Amniotic stem cell (primary cell): ENCODE measurements around the gene CDKN1B.

Experiments used
- DNase-seq: peaks from one replicate; lab custom pipeline; 2025; lab: John Stamatoyannopoulos, UW

Gene CDKN1B

DNA sequence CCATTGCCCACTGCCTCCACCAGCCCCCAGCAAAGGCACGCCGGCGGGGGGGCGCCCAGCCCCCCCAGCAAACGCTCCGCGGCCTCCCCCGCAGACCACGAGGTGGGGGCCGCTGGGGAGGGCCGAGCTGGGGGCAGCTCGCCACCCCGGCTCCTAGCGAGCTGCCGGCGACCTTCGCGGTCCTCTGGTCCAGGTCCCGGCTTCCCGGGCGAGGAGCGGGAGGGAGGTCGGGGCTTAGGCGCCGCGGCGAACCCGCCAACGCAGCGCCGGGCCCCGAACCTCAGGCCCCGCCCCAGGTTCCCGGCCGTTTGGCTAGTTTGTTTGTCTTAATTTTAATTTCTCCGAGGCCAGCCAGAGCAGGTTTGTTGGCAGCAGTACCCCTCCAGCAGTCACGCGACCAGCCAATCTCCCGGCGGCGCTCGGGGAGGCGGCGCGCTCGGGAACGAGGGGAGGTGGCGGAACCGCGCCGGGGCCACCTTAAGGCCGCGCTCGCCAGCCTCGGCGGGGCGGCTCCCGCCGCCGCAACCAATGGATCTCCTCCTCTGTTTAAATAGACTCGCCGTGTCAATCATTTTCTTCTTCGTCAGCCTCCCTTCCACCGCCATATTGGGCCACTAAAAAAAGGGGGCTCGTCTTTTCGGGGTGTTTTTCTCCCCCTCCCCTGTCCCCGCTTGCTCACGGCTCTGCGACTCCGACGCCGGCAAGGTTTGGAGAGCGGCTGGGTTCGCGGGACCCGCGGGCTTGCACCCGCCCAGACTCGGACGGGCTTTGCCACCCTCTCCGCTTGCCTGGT, at the start of gene CDKN1B:
CDKN1B (plus strand) TSS at position 576 of the 793 bp plus-strand sequence. CDS start 472 bp downstream, outside the sequence.
- peak; percentile 76 for DNase-seq

DNA sequence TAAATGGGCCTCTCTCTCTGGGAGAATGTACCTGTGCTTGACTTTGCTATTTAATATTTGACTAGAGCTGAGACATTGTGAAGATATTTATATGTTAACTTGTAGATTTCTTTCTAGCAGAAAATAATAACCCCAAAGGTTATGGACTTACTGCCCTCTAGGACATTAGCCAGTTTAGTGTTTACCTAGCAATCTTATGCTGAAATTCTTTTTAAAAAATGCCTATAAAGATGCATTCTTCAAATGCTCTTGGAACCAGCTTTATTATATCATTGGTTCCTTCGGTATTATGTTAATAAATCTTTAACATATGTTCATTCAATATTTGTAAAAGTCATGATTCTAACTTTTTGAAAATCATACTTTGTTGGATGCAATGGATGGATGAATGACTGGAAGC, 49.2 kb upstream of the CDKN1B start:
- no peak for DNase-seq

DNA sequence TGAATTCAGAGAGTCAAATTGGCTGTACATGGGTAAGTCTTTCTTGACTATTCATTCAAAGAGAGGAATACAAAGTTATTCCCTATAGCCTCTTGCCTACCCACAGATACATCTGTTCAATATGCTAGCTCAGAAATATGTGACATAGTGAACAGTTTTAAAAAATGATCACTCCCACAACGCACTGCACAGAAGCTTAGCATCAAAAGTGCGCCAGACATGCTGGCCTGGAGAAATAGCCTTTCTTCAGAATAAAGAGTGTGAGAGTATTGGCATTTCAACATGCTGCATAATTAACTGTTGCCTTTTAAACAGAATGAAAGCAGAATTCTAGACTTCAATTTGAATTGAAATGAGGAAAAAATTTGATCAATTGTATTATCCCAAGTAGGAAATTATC, 48.1 kb upstream of the CDKN1B start:
- no peak for DNase-seq

DNA sequence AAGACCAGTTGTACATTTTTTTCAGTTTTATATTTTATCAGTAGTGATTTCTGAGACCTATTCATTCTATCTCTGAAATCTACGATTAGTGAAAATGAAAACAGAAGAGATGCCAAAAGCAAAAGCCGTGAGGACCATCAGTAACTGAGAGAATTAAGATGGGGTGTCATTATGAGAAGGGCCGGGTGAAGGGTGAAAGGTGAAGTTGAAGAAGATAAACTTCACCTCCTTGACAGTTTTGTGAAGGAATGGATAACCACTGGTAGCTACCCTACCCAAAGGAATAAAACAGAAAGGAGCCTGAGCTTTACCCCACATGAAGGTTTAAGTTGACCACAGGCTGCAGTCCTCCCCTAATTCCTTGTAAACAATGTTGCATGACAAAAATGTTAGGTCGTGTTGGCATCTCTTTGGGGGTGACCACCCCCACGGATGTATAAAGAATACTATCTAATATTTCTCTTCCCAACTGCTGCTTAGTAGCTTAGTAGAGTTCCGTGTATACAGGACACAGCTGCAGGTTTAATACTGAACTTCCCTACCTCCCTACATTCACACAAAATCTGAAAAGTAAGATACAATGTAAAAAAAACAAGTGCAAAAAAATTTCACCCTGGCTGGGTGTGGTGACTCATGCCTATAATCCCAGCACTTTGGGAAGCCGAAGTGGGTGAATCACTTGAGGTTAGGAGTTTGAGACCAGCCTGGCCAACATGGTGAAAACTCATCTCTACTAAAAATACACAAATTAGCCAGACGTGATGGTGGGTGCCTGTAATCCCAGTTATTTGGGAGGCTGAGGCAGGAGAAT, 45.1 kb upstream of the CDKN1B start:
- no peak for DNase-seq

DNA sequence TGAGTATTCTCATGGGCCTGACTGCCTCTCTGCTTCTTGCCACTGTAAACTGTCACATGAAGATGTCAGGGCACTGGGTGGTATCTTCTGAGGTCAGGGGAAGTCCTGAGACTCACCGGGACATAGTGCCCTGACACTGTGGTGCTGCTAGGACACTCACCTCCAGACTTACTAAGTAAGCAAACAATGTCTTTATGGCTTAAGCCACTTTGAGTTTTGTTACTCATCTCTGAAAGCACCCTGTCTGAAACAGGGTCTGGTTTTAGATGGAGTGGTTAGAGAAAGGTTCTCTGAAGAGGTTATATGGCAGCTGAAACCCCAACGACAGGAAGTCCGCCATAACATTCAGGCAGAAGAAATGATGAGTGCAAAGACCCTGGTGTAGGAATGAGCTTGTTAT, 43.9 kb upstream of the CDKN1B start:
- DNase-seq = no peak

DNA sequence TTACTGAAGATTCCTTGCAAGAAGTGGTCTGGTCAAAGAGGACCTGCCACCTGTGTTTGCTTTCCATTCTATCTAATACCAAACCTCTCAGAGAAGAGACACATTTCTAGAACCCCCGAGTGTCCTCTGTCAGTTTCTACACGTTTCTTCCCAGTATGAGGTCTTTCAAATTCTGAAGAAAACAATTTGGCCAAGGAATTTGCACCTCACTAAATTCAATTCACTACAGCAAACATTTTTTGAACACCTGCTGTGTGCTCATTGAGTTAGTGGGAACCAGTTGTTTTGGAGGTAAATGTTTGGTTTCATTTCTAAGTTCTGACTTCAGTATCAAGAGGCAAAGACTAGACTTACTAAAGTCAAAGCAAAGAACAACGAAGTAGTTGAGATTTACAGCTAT, 40.6 kb upstream of the CDKN1B start:
- DNase-seq = no peak

DNA sequence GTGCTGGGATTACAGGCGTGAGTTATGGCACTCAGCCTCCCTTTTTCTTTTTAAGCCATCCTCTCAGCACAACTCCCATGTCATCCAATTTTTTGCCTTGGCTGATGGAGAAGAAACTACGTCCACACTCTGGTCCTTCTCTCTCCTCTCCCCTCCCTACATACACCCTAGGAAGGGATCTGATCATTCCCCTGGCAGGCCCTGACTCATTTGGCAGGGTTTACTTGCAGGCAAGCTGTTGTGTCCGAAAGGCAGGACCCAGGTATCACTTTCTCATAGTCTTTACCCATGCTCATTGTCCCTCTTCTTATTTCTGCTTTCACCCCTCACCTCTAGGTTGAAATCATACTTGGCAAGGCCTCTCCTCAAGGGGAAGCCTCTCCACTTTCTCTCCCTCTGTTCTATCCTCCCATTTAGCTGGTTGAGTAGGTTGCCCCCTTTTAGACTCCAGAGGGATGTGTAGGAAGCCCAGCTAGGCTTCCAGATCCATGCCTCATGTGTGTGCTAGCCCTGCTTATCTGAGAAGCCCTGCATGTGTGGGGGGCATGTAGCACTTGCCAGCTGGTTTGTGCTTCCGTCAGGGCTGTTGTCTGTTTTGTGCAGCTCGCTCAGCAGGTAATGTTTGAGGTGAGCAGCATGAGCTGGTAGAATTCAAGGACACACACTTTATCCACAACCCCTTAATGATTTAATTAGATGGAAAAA, 36.0 kb upstream of the CDKN1B start:
- DNase-seq = no peak

DNA sequence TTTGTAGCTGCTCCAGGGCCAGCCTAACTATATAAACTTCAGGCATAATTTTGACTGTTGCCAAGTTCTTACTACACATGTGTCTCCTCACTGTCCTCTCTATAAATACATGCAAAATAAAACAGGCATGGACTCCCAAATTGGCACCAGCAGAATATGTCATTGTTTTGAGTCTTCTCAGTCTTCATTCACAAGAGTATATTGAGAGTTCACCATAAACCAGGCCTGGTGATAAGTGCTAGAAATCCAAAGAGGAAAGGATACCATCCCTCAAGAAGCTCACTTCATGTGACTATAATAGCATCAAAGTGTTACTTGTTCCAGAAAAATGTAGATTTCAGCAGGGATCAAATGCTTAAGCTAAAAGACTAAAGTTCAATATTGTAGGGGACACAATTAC, 34.9 kb upstream of the CDKN1B start:
- no peak for DNase-seq

DNA sequence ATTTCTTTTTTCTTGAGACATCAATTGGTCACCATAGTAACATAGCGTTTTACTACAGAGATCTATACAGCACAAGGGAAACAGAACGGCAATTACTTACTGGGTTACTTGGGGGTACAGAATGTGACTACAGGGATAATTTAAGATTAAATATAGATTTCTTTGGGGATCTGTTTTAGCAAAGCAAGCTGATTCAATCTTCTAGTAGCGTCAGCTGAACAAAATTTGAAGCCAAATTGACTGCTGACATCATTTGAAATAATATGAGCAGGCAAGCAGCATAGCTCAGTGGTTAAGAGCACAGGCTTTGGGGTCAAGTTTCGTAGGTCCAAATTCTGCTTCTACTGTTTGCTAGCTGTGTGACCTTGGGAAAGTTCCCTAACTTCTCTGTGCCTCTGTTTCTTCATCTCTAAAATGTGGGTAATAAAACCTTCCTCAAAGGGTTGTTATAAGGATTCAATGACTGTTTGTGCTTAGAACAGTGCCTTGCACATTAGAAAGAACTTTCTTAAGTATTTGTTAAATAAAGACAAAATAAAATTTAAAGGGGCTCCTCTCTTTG, 34.0 kb upstream of the CDKN1B start:
- DNase-seq = no peak

DNA sequence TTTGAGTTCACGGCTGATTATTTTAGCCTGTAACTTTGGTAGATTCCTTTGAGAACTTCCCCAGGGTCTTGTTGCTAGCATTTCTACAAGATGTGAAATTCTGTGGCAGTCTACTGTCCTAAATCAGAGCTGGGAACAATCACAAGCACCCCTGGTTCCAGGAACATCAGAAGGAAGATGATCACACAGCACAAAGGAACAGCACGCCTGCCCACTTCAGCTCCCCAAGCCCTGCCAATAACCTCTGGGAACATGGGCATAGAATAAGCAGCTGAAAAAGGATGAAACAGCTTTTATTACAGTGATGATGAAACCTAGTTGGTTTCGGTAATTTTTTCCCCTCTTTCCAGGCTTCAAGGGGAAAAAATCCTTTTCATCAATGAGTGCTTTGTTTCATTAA, 33.4 kb upstream of the CDKN1B start:
- DNase-seq = no peak

DNA sequence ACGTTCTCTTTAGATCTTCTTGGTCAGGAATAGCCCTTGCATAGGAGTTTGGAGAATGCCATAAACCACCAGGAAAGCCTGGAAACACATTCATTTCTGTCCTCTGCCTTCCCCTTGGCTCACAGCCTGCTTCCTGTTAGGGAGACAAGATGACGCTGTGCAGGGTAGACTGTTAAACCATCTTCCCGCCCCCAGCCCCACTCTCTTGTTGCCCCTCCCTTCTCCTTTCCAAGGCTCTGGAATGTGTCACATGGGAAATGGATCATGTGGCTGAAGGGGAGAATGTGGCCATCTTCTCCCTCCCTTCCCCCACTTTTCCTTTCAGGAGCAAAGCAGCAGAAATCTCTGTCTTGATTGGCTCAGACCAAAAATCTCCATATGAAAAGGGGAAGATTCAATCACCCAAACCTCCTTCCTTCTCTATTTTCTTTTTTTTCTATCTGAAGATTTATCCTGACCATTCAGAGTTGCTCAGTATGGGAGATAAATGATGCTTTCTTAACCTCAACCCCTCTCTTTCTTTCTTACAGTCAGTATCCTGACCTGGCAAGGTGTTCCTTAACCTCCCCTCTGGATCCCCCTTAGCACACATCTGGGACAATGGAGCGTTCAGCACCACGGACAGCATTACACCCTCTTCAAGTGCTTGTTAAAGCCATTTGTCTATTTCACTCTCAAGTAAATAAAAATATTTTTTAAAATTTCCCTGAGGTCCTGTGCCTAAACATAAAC, 32.6 kb upstream of the CDKN1B start:
- no peak for DNase-seq

DNA sequence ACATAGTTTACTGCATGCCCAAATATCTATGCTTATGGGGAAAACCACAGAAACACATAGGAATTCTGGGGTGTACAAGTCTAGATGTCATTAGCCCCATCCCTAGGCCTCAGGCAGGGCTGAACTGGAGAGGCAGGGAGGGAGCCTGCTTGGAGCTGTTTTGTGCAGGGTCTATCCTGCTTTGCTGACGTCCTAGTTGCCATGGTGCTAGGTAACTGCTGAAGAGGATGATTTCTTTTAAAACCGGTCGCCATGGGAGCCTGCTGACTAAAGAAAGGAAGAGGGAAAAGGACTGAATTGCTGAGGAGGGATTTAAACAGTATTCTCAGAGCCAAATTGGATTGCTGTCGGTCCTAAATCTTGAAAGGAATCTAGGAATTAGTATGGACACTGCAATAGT, 31.9 kb upstream of the CDKN1B start:
- DNase-seq = no peak

DNA sequence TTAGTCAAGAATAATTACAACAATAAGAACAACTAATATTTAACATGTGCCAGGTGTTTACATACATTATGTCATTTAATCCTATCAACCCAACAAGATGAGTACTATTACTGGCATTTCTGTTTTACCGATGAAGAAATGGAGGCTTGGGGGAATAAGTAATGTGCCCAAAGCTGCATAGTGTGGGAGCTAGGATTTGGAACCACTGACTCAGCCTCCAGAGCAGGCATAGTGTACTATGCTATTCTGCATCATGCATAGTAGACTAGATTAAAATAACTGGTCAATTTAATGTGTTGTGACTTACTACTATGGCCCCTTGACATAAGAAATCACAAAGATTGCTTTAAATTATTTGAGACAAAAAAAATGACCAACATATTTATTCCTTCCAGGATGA, 30.7 kb upstream of the CDKN1B start:
- DNase-seq = no peak

DNA sequence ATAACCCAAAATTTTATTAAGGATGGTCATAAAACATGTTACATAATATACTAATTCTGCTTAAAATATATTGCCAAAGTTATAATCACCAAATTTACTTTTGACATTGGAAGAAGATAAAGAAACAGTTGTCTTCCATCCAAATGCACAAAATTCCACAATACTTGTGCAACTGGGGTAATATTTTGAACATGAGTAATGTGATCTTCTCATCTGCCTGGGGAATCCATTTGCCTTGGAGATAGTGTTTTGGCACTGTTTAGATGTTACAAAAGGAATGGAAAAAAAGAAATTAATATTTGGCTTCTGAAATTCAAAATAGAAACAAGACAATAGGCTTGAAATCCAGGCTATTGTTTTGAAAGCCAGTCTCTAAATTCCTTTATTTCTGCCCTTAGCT, 30.2 kb upstream of the CDKN1B start:
- DNase-seq = no peak

DNA sequence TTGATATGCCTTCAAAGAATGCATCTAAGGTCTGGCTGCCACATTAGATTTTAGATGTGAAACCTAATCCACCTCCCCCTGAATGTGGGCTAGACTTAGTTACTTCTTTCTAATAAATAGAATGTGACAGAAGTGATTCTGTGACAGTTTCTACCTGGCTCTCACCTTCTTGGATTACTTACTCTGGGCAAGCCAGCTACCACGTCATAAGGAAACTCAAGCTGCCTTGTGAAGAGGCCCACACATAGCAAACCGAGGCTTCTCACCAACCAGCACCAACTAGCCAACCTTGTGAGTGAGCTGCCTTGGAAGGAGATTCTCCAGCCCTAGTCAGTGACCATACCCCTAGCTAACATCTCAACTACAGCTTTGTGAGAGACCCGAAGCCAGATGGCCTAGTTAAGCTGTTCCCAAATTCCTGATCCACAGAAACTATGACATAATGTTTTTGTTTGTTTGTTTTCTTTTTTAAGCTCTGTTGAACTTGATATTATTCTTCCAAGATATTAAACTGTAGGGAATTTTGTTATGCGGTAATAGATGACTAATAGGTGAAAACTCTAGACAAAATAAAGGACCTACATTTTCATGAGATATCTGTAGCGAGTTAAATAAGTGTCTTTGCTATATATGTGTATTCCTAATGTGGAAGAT, 27.4 kb upstream of the CDKN1B start:
- no peak for DNase-seq

DNA sequence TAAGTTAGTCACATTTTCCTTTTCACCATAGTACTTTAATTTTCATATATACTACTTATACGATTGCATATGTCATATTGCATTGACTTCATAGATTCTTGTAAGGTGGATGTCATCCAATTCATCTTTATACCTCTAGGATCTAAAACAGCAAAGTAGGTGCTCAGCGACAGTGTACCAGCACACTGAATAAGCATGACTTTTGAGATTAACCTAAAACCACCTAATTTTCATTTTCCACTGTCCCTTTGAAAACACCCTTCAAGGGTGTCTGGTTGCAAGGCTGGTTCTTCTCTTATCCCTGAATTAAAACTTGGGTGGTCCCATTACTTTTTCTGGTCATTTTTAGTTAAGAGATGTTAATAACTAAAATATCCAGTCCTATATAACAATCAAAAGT, 25.6 kb upstream of the CDKN1B start:
- DNase-seq = no peak

DNA sequence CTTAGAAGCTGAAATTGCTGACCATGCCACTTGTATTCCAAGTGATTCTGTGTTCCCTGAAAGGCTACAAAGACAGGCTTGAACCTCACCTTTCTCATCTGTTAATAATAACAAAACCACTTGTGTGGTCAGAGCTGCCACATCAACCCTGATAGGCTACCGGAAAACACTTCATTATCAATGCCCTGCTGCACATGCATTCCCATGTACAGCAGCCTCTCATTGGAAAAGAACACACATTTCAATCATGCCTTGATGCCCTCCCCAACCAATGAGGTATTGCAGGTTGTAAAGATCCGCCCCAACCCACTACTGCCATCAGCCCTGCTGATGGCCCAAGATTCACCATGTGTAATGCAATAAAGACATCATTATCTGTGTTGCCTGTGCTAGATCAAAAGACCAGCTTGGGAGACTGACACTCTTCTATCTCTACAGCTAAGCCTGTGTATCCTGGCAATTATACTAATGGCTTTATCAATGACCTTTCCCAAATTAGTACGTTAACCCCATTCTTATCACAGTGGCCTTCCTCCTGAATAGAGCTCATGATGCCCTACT, 24.0 kb upstream of the CDKN1B start:
- DNase-seq = no peak

DNA sequence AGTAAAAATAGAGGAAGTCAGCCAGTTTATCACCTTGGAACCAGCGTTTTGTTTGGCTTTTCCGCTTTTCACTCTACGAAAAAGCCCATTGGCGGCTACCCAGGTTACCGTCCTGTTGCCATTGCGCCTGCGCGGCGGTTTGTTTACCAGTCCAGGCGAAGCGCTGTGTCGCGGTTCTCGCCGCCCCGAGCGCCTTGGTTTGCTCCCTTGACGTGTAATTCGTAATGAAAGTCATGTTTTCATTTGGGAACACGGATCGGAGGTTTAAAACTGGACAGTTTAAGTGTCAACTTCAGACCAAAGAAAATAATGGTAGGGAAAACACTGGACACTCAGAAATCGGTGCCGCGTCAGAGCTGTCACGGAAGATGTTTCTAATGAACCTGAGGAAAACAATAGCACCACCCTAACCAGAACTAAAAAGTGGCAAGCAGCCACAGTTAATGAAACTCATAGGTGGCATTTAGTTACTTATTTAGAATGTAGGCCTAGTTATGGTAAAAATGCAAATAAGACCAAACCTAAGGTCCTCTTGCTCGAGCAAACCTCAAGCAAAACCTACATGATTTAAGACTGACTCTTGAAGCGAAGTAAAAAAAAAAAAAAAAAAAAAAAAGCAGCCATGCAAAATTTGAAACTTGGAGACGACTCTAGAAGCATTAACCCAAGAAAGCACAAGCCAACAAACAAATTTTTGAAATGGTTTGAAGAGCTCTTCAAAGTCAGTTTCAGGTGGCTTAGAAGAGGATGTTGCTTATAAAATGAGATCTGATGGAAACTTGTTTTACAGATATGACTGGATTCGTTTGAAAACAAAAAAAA, 20.4 kb upstream of the CDKN1B start:
- peak; percentile 49 for DNase-seq

DNA sequence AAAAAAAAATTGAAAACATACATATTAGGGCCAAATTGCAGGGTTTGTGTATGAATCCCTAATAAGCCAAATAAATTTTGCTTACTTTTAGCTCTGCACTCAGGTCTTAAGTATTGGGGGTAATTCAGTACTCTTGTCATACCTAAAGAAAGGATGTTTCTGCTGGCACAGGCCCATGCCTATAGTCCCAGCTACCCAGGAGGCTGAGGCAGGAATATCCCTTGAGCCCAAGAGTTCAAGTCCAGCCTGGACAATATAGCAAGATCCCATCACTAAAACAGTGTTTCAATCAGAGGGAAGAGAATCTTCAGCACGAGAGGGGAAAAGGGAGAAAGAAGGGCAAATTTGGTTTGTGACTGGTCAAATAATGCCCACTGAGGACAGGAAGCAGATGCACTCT, 17.8 kb upstream of the CDKN1B start:
- DNase-seq = no peak

DNA sequence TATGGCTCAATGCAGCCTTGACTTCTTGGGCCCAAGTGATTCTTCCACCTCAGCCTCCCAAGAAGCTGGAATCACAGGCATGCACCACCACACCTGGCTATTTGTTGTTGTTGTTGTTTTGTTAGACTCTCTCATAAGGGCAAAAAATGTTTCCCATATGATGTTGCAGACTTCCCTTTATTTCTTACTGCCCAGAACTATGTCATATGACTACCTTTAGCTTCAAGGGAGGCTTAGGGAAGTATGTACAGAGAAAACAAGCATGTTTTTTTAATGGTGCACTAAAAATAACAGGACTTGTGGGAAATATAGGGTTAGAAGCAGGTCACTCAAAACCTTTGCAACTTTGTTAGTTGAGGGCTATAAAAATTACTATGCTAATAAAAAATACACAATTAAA, 16.9 kb upstream of the CDKN1B start:
- DNase-seq = no peak
